Mesendoderm (in vitro differentiated cells): ENCODE measurements around the gene WDFY2.

Experiments used
- DNase-seq: peaks from one replicate; pipeline ENCODE4 v3.0.0; 2013
- H2AK5ac ChIP-seq: 2 replicates; pipeline ENCODE4 v1.6.1; 2013; ENCODE audit warnings: low read length, inconsistent platforms
- H2BK120ac ChIP-seq: 2 replicates; pipeline ENCODE4 v1.6.1; 2013; ENCODE audit warnings: low read depth, mild to moderate bottlenecking, low read length, moderate library complexity, mixed read lengths
- H2BK15ac ChIP-seq: replicated peaks from 2 replicates; pipeline ENCODE4 v1.6.1; 2013; ENCODE audit warnings: low read depth, mild to moderate bottlenecking, moderate library complexity
- H2BK5ac ChIP-seq: 2 replicates; pipeline ENCODE4 v1.6.1; 2013; ENCODE audit warnings: low read length, inconsistent platforms
- H3K18ac ChIP-seq: 2 replicates; pipeline ENCODE4 v1.6.1; 2013; ENCODE audit warnings: mild to moderate bottlenecking, low read length, mixed read lengths
- H3K23ac ChIP-seq: one replicate; pipeline ENCODE4 v1.6.1; 2013; ENCODE audit warnings: low read length
- H3K27ac ChIP-seq: 2 replicates; pipeline ENCODE4 v1.5.1; 2013; ENCODE audit warnings: low read depth, mild to moderate bottlenecking, inconsistent platforms, low read length, moderate library complexity
- H3K27me3 ChIP-seq: 2 replicates; pipeline ENCODE4 v1.6.1; 2013; ENCODE audit warnings: low read length, control low read depth, mild to moderate bottlenecking, inconsistent platforms; ENCODE audit not compliant: insufficient read depth, poor library complexity
- H3K36me3 ChIP-seq: 2 replicates; pipeline ENCODE4 v1.6.1; 2013; ENCODE audit warnings: low read length, inconsistent platforms; ENCODE audit not compliant: control insufficient read depth, insufficient read depth
- H3K4ac ChIP-seq: one replicate; pipeline ENCODE4 v1.6.1; 2013; ENCODE audit warnings: low read depth, mild to moderate bottlenecking, low read length, moderate library complexity
- H3K4me1 ChIP-seq: 2 replicates; pipeline ENCODE4 v1.6.1; 2013; ENCODE audit warnings: low read depth, low read length, inconsistent platforms; ENCODE audit not compliant: control insufficient read depth
- H3K4me2 ChIP-seq: 2 replicates; pipeline ENCODE4 v1.6.1; 2013; ENCODE audit warnings: low read length
- H3K4me3 ChIP-seq: 2 replicates; pipeline ENCODE4 v1.5.1; 2013; ENCODE audit warnings: mild to moderate bottlenecking, low read length
- H3K56ac ChIP-seq: one replicate; pipeline ENCODE4 v1.6.1; 2013; ENCODE audit warnings: low read length
- H3K79me1 ChIP-seq: 2 replicates; pipeline ENCODE4 v1.6.1; 2013; ENCODE audit warnings: low read length, inconsistent platforms
- H3K79me2 ChIP-seq: 2 replicates; pipeline ENCODE4 v1.6.1; 2013; ENCODE audit warnings: mild to moderate bottlenecking, low read length; ENCODE audit not compliant: control insufficient read depth, insufficient read depth
- H3K9ac ChIP-seq: 2 replicates; pipeline ENCODE4 v1.6.1; 2013; ENCODE audit warnings: low read length, inconsistent platforms
- H4K5ac ChIP-seq: one replicate; pipeline ENCODE4 v1.6.1; 2013; ENCODE audit warnings: low read length
- H4K8ac ChIP-seq: one replicate; pipeline ENCODE4 v1.6.1; 2013; ENCODE audit warnings: low read depth, mild to moderate bottlenecking, control low read depth, low read length, moderate library complexity
- WGBS: extraction: QIAGEN DNeasy Blood & Tissue Kit; methylation state at CpG from one replicate; pipeline ENCODE4 v1.1.7; 2013; ENCODE audit warnings: low lambda C conversion rate, missing lambda C conversion rate; ENCODE audit not compliant: insufficient coverage; ENCODE audit errors: extremely low coverage; 5-methylcytosine and 5-hydroxymethylcytosine counted together

WDFY2 gene

DNA sequence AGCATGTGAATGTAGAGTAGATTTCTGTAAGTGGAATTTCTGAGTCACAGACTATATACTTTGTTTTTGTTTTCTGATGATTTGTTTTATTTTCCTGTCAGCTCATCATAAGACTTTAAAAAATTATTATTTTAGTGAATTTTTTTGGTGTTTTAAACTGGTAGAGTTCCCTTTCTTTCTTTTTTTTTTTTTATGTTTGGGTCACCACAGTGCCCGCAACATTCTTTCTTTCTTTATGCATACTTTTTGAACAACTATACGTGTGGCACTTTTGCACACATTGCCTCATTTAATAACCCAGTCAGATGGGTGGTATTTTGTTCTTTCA lies 46.0 kb downstream of the WDFY2 start:
- Histone ChIP-seq H3K4ac (no peak overlapping the region), H3K79me2 (peaks cover 4% of the 10 kb centered on the region), H2BK120ac (no peak overlapping the region), H3K79me1 (peaks cover 2% of the 10 kb centered on the region), H3K23ac (no peak overlapping the region), H3K9ac (no peak overlapping the region), H3K27ac (no peak overlapping the region), H3K4me3 (no peak overlapping the region), H3K27me3 (no peaks in the 10 kb centered on the region), H3K18ac (no peak overlapping the region), H4K8ac (no peak overlapping the region), H2BK15ac (no peak overlapping the region), H3K36me3 (no peaks in the 10 kb centered on the region), H4K5ac (no peak overlapping the region), H2BK5ac (no peak overlapping the region), H3K4me1 (peaks cover 2% of the 10 kb centered on the region), H3K56ac (no peak overlapping the region), H3K4me2 (no peak overlapping the region), H2AK5ac (no peak overlapping the region)
- no CpG with 5 or more reads among the region's 2 CpGs for WGBS
- DNase-seq = no peak

GRCh38 chr13:51632591-51633362 lies 48.5 kb downstream of the WDFY2 start:
- no peaks in the 10 kb centered on the region for H3K36me3 ChIP-seq
- DNase-seq = peak; percentile 49
- no peak overlapping the region for H2BK15ac ChIP-seq
- no peak overlapping the region for H2BK120ac ChIP-seq
- H2BK5ac ChIP-seq = no peak overlapping the region
- H4K8ac ChIP-seq = no peak overlapping the region
- H3K79me2 ChIP-seq = peaks cover 4% of the 10 kb centered on the region
- H3K23ac ChIP-seq = no peak overlapping the region
- no peak overlapping the region for H3K9ac ChIP-seq
- H3K4me2 ChIP-seq = no peak overlapping the region
- no peak overlapping the region for H3K27ac ChIP-seq
- no peak overlapping the region for H3K56ac ChIP-seq
- H2AK5ac ChIP-seq = no peak overlapping the region
- H3K4me1 ChIP-seq = peaks cover 2% of the 10 kb centered on the region
- WGBS = no CpG with 5 or more reads among the region's 3 CpGs
- H3K4me3 ChIP-seq = no peak overlapping the region
- no peak overlapping the region for H3K4ac ChIP-seq
- peaks cover 2% of the 10 kb centered on the region for H3K79me1 ChIP-seq
- H4K5ac ChIP-seq = no peak overlapping the region
- H3K27me3 ChIP-seq = no peaks in the 10 kb centered on the region
- no peak overlapping the region for H3K18ac ChIP-seq

- H3K9ac ChIP-seq = no peak overlapping the region
- no peaks in the 10 kb centered on the region for H3K36me3 ChIP-seq
- no peak overlapping the region for H2BK15ac ChIP-seq
- no peak overlapping the region for H3K4me3 ChIP-seq
- no peak overlapping the region for H3K23ac ChIP-seq
- no peak overlapping the region for H3K27ac ChIP-seq
- no peak overlapping the region for H2AK5ac ChIP-seq
- H3K4me2 ChIP-seq = no peak overlapping the region
- H3K4me1 ChIP-seq = peaks cover 2% of the 10 kb centered on the region
- H3K79me1 ChIP-seq = peaks cover 2% of the 10 kb centered on the region
- no peaks in the 10 kb centered on the region for H3K27me3 ChIP-seq
- H3K18ac ChIP-seq = no peak overlapping the region
- H3K56ac ChIP-seq = no peak overlapping the region
- DNase-seq = no peak
- WGBS = no CpG with 5 or more reads among the region's 12 CpGs
- H3K79me2 ChIP-seq = peaks cover 4% of the 10 kb centered on the region
- H4K5ac ChIP-seq = no peak overlapping the region
- no peak overlapping the region for H2BK120ac ChIP-seq
- H3K4ac ChIP-seq = peak overlapping the region; percentile 31
- H4K8ac ChIP-seq = no peak overlapping the region
- no peak overlapping the region for H2BK5ac ChIP-seq
Observed at GRCh38 chr13:51635137-51635878, 51.0 kb downstream of the WDFY2 start.

DNA sequence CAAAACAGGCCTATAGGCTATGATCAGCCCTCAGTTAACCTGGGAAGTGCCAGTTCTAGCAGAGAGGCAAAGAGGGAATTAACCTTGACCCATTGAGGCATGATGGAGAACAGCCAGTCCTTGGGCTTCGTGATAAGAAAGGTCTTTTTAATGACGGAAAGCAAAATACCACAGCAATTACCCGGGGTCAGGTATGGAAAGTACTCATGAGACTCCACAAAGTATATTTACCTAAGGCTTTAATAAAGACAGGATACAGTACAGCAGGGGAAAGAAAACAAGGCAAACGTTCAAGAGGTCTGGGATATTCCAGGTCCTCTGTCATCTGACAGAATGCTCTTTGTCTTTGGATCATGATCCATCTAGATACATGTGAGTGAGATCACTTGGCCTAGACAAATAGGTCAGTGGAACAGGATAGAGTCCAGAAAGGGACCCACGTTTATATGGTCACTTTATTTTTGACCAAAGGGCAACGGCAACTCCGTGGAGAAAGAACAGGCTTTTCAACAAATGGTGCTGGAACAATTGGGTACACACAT lies 52.2 kb downstream of the WDFY2 start:
- no peak for DNase-seq
- Histone ChIP-seq H3K4me3 (no peak overlapping the region), H3K27ac (no peak overlapping the region), H3K56ac (no peak overlapping the region), H3K27me3 (no peaks in the 10 kb centered on the region), H2BK120ac (no peak overlapping the region), H3K4me1 (peaks cover 2% of the 10 kb centered on the region), H4K8ac (no peak overlapping the region), H3K4me2 (no peak overlapping the region), H4K5ac (no peak overlapping the region), H2AK5ac (no peak overlapping the region), H2BK5ac (no peak overlapping the region), H3K79me1 (peaks cover 2% of the 10 kb centered on the region), H3K18ac (no peak overlapping the region), H3K9ac (no peak overlapping the region), H3K36me3 (no peaks in the 10 kb centered on the region), H2BK15ac (no peak overlapping the region), H3K4ac (no peak overlapping the region), H3K23ac (no peak overlapping the region), H3K79me2 (peaks cover 5% of the 10 kb centered on the region)
- no CpG with 5 or more reads among the region's 7 CpGs for WGBS

GRCh38 chr13:51637852-51638215 lies 53.6 kb downstream of the WDFY2 start:
- no peak overlapping the region for H3K4ac ChIP-seq
- no peak overlapping the region for H3K4me3 ChIP-seq
- no peak overlapping the region for H2BK120ac ChIP-seq
- H3K79me2 ChIP-seq = peaks cover 5% of the 10 kb centered on the region
- no peak overlapping the region for H3K18ac ChIP-seq
- DNase-seq = peak; percentile 41
- no CpG with 5 or more reads among the region's 4 CpGs for WGBS
- H3K27ac ChIP-seq = no peak overlapping the region
- H4K8ac ChIP-seq = no peak overlapping the region
- peaks cover 2% of the 10 kb centered on the region for H3K4me1 ChIP-seq
- H3K56ac ChIP-seq = no peak overlapping the region
- no peaks in the 10 kb centered on the region for H3K27me3 ChIP-seq
- H3K79me1 ChIP-seq = peaks cover 2% of the 10 kb centered on the region
- no peak overlapping the region for H2BK5ac ChIP-seq
- H3K36me3 ChIP-seq = no peaks in the 10 kb centered on the region
- no peak overlapping the region for H4K5ac ChIP-seq
- no peak overlapping the region for H2BK15ac ChIP-seq
- H2AK5ac ChIP-seq = no peak overlapping the region
- H3K4me2 ChIP-seq = no peak overlapping the region
- no peak overlapping the region for H3K23ac ChIP-seq
- H3K9ac ChIP-seq = no peak overlapping the region
